ENCODE data around the gene CDKN2B. TPM values are rescaled to one million over a fixed set of nuclear protein-coding genes. Genes with fewer than 3 reads are reported as not detected.
A peak's percentile ranks its signal among the peaks of the same experiment; 100 is the strongest.

The CDKN2B gene
- total RNA-seq, 6 donors from 2014 or later, result 27.2 to 90.6 (median 52.6) TPM

GRCh38 chr9:22041775-22042174, 32.7 kb upstream of the CDKN2B start:
- peak overlapping the region in 2 of 4 donors; percentile 3 to 7 for H3K27ac ChIP-seq
- peak in 1 of 2 donors; percentile 44 for ATAC-seq (ENCODE audit: low FRiP score in 2 of 2)
- no peaks in the 10 kb centered on the region for H3K9me3 ChIP-seq
- TF ChIP-seq POLR2AphosphoS5 (IDR thresholded peaks at IDR 0.05) (peak in 1 of 2 donors; percentile 21), POLR2A (IDR thresholded peaks at IDR 0.05) (no peak), EP300 (IDR thresholded peaks at IDR 0.05) (peak in 1 of 4 donors; percentile 53), CTCF (IDR thresholded peaks at IDR 0.05) (no peak)
- peak in 1 of 2 donors; percentile 87 for DNase-seq
- H3K36me3 ChIP-seq, result no peaks in the 10 kb centered on the region
- H3K4me3 ChIP-seq, result no peak overlapping the region
- H3K27me3 ChIP-seq, result no peaks in the 10 kb centered on the region
- 47 to 58% methylated on average over 1 of the region's 1 CpG for WGBS, 2 donors
- peaks cover 14 to 34% (median 17%) of the 10 kb centered on the region in 4 donors for H3K4me1 ChIP-seq

- DNase-seq, result no peak
- no peak for ATAC-seq (ENCODE audit: low FRiP score in 2 of 2)
- no peak for TF ChIP-seq POLR2A (IDR thresholded peaks at IDR 0.05)
- TF ChIP-seq POLR2AphosphoS5 (IDR thresholded peaks at IDR 0.05), result no peak
- no peak for TF ChIP-seq CTCF (IDR thresholded peaks at IDR 0.05)
- no peak for TF ChIP-seq EP300 (IDR thresholded peaks at IDR 0.05)
- peaks cover 14 to 34% (median 17%) of the 10 kb centered on the region in 4 donors for H3K4me1 ChIP-seq
- peak overlapping the region in 1 of 4 donors; percentile 7 for H3K27ac ChIP-seq
- WGBS, 2 donors, result 93 to 94% methylated on average over 1 of the region's 1 CpG
- H3K4me3 ChIP-seq, result no peak overlapping the region
- no peaks in the 10 kb centered on the region for H3K27me3 ChIP-seq
- H3K9me3 ChIP-seq, result no peaks in the 10 kb centered on the region
- H3K36me3 ChIP-seq, result no peaks in the 10 kb centered on the region
Observed at GRCh38 chr9:22041344-22041743, 32.2 kb upstream of the CDKN2B start.

GRCh38 chr9:22040760-22041159, 31.7 kb upstream of the CDKN2B start:
- WGBS, 2 donors, result 63 to 67% methylated on average over 1 of the region's 1 CpG
- H3K36me3 ChIP-seq, result no peaks in the 10 kb centered on the region
- ATAC-seq (ENCODE audit: low FRiP score in 2 of 2) (peak in 1 of 2 donors; percentile 70), DNase-seq (no peak)
- H3K9me3 ChIP-seq, result no peaks in the 10 kb centered on the region
- no peak for TF ChIP-seq EP300 (IDR thresholded peaks at IDR 0.05)
- TF ChIP-seq CTCF (IDR thresholded peaks at IDR 0.05), result no peak
- H3K27ac ChIP-seq, result no peak overlapping the region
- no peak overlapping the region for H3K4me3 ChIP-seq
- peaks cover 14 to 34% (median 17%) of the 10 kb centered on the region in 4 donors for H3K4me1 ChIP-seq
- H3K27me3 ChIP-seq, result no peaks in the 10 kb centered on the region

- no peaks in the 10 kb centered on the region for H3K9me3 ChIP-seq
- H3K27ac ChIP-seq, result no peak overlapping the region
- peaks cover 14 to 34% (median 17%) of the 10 kb centered on the region in 4 donors for H3K4me1 ChIP-seq
- no peaks in the 10 kb centered on the region for H3K27me3 ChIP-seq
- 62% methylated on average over 3 of the region's 3 CpGs for WGBS, 2 donors
- no peak overlapping the region for H3K4me3 ChIP-seq
- TF ChIP-seq POLR2AphosphoS5 (IDR thresholded peaks at IDR 0.05) (no peak), EP300 (IDR thresholded peaks at IDR 0.05) (no peak), POLR2A (IDR thresholded peaks at IDR 0.05) (no peak), CTCF (IDR thresholded peaks at IDR 0.05) (no peak)
- DNase-seq, result no peak
- no peaks in the 10 kb centered on the region for H3K36me3 ChIP-seq
- ATAC-seq (ENCODE audit: low FRiP score in 2 of 2), result no peak
Observed at GRCh38 chr9:22039258-22039657, 30.2 kb upstream of the CDKN2B start.

- peak in 1 of 2 donors; percentile 42 for ATAC-seq (ENCODE audit: low FRiP score in 2 of 2)
- Histone ChIP-seq H3K4me1 (peaks cover 14 to 34% (median 17%) of the 10 kb centered on the region in 4 donors), H3K27ac (peak overlapping the region in 3 of 4 donors; percentile 1 to 64 (median 48)), H3K27me3 (no peaks in the 10 kb centered on the region), H3K36me3 (no peaks in the 10 kb centered on the region), H3K9me3 (no peaks in the 10 kb centered on the region), H3K4me3 (no peak overlapping the region)
- no peak for DNase-seq
- 15 to 16% methylated on average over 2 of the region's 2 CpGs for WGBS, 2 donors
- TF ChIP-seq CTCF (IDR thresholded peaks at IDR 0.05) (peak in 3 of 6 experiments; percentile 29 to 33 (median 30)), EP300 (IDR thresholded peaks at IDR 0.05) (peak in 1 of 4 donors; percentile 62), POLR2AphosphoS5 (IDR thresholded peaks at IDR 0.05) (no peak), POLR2A (IDR thresholded peaks at IDR 0.05) (no peak)
Observed at GRCh38 chr9:22037954-22038690, 29.0 kb upstream of the CDKN2B start.

Measured in upper lobe of left lung (tissue), 6 donors.